ENCODE measurements around the gene STRADA.
"Not testable (repeated sequence)": the region's sequence is repeated elsewhere in the genome, so short reads cannot be mapped to it uniquely, and the experiment has no call there.

Gene STRADA

DNA sequence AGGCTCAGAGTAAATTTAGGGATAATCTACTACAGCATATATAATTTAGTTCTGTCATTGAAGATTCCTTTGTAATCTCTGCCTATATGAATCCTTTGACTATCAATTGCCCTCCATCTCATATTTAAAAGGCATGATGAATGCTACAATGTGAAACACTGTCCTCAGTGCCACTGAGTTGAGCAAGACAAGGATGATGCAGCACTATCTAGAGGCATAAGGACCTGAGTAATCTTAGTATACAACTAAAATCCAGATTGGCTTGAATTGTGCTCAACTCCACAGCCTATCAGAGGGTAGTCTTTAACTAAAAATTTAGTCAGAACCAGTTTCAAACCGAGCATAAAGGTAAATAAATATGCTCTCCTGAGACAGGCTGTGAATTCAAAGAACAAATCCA is 11.6 kb upstream of the STRADA start:
- no peak for DNase-seq

DNA sequence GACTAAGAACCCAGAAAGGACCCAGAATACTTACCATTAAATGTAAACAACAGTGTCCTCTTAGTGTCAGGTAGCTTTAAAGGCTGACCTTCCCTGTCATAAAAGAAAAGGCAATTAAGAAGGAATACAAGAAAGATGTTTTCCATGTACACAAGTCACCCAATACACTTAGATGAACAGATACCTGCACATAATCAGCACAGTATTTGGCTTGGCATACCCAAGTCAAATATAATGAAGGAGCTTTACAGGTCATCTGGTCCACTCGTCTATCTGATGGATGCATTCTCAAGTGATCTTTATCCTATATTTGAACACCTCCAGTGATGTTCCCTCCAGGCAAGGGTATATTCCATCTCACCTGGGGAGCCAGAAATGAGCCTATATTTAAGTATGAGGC is 11.1 kb upstream of the STRADA start:
- DNase-seq, result no peak

GRCh38 chr17:63751806-63752205 is 10.2 kb upstream of the STRADA start:
- no peak for DNase-seq

DNA sequence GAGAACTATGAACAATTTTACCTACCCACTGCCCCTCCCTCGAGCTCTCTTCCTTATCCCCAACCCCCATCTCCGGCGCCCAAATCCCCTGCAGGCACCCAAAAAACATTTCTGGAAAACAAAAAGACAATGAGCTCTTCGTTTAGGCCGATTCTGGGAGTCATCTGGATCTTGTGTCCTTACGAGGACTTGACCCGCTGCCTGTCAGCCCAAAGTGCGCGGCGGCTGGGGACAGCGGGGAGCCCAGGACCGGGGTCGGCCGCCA is 524 bp downstream of the STRADA start:
- DNase-seq, result no peak

DNA sequence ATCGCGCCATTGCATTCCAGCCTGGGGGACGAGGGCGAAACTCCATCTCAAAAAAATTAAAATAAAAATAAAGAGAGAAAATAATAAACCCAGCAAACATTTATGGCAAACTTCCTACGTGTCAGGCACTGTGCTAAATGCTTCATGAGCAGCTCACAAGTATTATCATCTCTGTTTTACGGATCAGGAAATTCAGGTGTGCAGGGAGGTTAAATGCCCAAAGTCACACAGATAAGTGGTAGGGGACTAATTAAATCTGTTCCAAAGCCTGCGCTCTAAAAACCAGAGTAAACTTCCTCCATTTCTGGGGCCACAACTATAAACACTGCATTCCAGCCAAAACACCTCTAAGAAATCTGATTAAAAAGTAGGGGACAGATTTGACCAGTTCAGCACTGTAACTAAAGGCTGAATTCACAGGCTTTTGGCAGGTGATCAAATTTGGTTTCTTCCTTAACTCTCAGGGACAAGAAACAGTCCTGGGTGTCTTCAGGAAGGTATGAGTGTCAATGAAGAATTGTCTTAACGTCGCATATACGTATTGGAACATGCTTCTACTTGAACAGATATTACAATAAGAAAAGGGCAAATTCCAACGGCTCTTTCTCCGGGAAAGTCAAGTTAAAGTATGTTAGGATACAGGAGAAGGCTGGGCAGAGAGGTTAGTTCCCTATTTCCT is 996 bp downstream of the STRADA start:
- DNase-seq, result peak; percentile 3

DNA sequence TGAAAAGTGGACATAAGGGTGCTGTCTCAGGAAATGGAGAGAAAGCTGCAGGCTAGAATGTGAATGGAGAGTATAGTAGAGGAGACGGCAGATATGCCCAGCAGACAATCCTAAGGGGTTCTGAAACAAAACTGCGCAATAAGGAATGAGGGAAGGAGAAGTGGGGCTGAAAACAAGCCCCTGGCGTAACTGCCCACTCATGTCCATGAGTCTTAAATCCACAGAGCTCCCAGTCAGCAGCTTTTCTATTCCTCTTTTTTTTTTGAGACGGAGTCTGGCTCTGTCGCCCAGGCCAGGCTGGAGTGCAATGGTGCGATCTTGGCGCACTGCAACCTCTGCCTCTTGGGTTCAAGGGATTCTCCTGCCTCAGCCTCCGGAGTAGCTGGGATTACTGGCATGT is 5.9 kb downstream of the STRADA start:
- no peak for DNase-seq

DNA sequence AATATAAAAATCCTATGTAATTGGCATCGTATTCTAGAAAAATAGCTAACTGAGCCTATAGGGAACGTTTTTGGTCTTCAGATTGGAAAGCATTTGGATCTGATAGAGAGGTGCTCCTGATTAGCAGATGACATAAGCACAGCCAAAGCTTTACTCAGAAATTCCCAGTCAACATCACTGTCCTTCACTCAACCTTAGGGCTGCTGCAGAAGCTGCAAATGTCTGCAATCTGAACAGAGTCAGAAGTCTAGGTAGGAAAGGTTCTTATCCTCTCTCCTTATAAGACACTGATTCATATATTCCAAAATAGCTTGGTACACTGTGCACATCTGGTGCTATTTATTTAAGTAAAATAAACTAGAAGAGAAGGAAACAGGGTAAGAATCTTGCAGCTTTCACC is 19.2 kb downstream of the STRADA start:
- DNase-seq, result peak; percentile 18

DNA sequence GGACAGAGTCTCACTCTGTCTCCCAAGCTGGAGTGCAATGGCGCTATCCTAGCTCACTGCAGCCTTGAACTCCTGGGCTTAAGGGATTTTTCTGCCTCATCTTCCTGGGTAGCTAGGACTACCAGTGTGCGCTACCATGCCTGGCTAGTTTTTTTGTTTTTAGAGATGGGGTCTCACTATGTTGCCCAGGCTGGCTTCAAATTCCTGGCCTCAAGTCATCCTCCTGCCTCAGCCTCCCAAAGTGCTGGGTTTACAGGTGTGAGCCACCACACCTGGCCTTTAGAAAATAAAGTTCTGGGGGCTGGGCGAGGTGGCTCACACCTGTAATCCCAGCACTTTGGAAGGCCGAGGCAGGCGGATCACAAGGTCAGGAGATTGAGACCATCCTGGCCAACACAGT is 21.4 kb downstream of the STRADA start:
- DNase-seq, result not testable (repeated sequence)

GRCh38 chr17:63718988-63719387 is 22.6 kb downstream of the STRADA start:
- DNase-seq, result no peak

GRCh38 chr17:63716426-63716825 is 25.2 kb downstream of the STRADA start:
- DNase-seq, result no peak

DNA sequence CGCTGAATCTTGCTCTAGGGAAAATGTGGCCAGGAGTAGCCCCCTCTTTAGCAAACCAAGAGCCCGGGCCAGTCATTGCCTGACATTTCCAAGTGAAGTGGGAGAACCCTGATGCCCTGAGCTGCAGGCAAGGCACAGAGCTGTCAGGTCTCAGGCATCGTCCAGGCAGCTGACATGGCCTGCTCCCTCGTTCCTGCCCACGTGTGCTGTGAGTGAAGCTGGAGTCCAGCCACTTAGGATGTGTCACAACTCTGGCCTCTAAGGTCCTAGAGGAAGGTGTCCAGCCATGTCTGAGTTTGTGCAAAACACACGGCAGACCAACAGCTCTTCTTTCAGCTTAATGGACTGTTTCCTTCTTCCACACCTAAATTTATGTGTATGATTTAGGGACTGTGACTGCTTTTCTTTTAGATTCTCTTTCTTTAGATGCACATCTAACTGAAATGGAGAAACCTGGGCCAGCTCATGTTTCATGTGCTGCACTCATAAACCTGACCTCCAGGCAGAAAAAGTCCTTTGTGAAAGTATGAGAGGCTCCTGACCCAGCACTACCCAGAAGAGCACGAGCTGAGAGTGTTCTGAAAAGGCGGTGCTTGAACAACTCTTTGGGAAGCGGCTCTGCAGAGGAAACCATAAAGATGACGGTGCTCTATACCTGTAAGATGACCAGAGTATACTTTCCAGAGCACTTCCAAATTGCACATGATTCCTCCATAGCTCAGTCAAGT is 26.9 kb downstream of the STRADA start:
- DNase-seq, result no peak

GRCh38 chr17:63709110-63709509 is 32.5 kb downstream of the STRADA start:
- no peak for DNase-seq

- DNase-seq, result no peak
Measured at GRCh38 chr17:63707151-63707550, 34.4 kb downstream of the STRADA start.

- no peak for DNase-seq
Measured at GRCh38 chr17:63706336-63707082, 35.1 kb downstream of the STRADA start.

DNA sequence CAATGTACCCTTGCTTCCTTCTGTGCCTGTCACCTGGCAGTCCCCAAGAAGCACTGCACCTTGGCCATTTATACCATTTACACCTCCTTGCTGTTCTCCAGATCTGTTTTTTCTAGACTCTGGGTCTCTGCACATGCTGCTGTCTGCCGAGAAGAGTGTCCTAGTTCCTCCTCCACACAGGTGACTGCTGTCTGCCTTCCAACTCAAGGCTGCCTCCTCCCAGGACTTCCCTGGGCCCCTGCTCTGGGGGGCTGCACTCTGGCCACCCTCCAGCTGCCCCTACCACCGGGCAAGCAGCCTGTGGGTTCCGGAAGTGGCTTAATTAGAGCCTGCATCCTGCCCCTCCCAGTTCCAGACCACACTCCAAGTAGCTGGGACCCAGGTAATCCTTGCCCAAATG is 35.9 kb downstream of the STRADA start:
- no peak for DNase-seq

GRCh38 chr17:63704836-63705235 is 36.8 kb downstream of the STRADA start:
- DNase-seq, result no peak

DNA sequence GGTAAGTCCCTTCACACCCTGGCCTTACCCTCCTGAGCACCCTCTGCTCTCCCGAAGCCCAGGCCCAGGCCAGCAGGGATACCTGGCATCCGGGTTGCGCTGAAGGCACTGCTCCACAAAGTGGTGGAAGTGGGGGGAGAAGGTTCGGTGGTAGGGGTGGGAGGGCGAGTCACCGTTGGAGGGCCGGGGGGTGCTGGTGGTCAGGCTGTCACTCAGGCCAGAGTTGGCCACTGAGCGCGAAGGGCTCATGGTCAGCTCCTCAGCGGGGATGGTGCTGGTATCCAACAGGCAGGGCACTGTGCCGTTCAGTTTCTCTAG is 37.4 kb downstream of the STRADA start:
- DNase-seq, result no peak

DNA sequence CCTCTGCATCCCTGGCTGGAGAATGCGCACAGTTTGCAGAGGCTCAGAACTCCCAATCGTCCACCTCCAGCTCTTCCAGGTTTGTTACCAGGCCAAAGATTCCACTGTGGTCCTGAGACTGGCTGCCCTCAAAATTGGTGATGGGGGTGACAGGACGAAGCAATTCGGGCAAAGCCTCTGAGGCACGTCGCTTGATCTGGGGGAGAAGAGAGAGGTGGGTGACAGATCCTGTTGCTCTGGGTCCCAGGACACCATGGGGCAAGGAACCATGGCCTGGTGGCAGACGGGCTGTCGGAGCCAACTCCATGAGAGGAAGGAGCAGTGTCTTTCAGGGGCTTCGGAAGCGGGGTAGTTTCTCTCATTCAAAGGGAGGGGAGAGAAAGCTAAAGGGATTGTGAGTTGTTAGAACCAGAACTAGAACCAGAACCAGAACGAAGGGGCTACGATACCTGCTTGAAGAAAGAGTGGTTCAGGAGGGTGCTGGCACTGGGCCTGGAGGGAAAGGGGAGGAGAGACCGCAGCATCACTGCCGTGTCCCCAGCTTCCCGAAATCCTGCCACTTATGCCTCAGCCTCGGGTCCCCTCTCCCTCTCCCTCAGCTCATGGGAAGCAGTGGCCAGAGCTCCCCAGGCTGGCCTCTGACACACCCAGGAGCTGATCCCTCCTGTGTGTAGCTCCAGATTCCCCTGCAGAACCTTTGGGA is 37.9 kb downstream of the STRADA start:
- no peak for DNase-seq

GRCh38 chr17:63703029-63703428 is 38.6 kb downstream of the STRADA start:
- DNase-seq, result no peak

GRCh38 chr17:63702721-63703015 is 38.9 kb downstream of the STRADA start:
- peak; percentile 44 for DNase-seq

- no peak for DNase-seq
Measured at GRCh38 chr17:63701868-63702720, 39.5 kb downstream of the STRADA start.

DNA sequence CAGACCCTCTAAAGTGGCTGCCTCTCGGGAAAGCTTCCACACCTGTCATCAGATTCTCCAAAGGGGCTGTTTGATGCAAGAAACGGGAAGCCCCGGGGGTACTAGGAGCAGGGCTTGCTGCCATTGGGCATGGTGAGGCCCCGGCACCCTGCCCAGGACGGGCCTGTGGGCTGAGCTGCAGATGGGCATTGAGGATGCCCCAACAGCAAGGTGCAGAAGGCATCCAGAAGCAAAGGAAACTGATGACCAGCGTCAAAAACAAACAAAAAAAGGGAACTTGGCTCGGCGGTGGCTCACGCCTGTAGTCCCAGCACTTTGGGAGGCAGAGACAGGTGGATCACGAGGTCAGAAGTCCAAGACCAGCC is 40.2 kb downstream of the STRADA start:
- DNase-seq, result no peak

All from eye (tissue), 1 donor.